ENCODE data around the gene AKAP13.

GRCh38 chr15:85750319-85751290 lies 370.2 kb downstream of the AKAP13 start:
- TF ChIP-seq CTCF (conservative IDR thresholded peaks at IDR 0.05; ENCODE audit: low read depth, low read length) (no peak), EZH2 (IDR thresholded peaks at IDR 0.05; ENCODE audit: borderline replicate concordance, low read depth, low read length, poor library complexity, severe bottlenecking) (no peak)

Measured in A673 (cell line).